GM21529 (cell line): Measurements from ENCODE around the gene NRG3.

ENCODE experiments used
- ATAC-seq: cut with Tn5 transposase; IDR thresholded peaks from one replicate; pipeline ENCODE4 v1.9.1; 2021; ENCODE audit not compliant: unreplicated experiment

Gene NRG3

DNA sequence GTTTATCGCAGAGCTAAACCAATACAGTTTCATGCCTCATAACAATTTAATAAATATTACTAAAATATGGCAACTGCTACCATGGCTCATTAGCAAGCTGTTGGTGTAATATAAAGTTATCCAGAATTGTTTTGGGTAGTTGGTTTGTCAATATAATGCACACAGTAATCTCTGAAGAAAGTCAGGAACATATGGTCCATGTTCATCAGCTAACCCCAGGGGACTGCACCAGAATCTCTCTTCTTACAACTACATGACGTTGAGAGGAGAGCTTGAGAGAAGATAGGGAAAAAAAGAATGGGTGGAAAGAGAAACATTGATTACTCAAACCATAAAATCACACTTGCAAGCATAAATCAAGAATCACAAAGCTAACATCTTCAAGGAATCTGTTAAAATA is 333.7 kb downstream of the NRG3 start:
- ATAC-seq: no peak

DNA sequence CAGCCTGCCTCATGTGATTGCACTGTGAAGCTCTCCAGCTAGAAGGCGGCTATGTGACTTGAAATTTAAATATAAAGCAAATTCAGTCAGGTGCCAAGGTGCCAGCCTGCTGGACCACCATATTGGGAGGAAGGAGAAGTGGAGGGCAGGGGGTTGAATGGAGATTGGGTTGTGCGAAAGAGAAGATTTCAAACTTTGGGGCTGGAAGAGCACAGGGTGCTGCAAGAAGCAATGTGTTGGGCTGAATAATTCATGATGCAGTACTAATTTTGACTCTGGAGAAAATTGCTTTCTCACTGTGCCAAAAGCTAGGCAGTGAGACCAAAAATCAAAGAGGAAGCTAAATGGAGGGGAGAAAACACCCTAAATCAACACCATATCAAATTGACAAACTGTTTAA is 335.3 kb downstream of the NRG3 start:
- no peak for ATAC-seq

DNA sequence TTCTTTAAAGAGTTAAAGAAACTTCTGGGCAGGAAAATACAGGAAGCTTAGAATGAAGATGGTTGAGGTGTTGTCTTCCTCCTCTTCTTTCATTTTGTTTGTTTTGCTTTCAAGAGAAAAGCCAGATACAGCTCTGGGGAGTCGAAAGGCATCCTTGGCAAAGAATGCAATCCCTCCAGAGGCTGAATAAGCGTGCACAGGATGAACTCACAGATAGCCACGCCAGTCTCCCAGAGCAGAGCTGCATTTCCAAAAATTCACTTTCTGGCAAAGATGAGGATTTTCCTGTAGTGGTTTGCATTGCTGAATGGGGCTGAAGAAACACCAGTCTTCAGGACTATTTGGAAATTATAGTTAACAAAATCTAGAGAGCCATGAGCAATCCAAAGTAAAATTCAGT is 336.4 kb downstream of the NRG3 start:
- no peak for ATAC-seq

DNA sequence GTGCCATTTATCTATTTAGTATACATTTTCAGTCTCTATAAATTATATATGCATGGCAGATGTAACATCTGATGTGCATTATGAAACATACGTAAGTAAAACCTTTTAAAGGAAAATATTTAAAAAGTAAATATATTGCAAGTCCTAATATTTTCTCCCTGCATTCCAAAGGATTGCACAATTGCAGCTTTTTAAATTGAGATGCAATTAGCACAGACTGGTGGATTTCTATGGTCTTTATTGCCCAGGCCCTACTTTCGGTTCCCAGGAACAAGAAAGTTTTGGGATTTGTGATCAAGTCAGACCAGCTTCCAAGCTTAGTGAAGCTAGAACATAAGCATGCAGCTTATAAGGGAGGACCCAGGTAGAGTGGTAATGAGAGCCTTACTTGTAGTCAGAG is 337.8 kb downstream of the NRG3 start:
- ATAC-seq: no peak

DNA sequence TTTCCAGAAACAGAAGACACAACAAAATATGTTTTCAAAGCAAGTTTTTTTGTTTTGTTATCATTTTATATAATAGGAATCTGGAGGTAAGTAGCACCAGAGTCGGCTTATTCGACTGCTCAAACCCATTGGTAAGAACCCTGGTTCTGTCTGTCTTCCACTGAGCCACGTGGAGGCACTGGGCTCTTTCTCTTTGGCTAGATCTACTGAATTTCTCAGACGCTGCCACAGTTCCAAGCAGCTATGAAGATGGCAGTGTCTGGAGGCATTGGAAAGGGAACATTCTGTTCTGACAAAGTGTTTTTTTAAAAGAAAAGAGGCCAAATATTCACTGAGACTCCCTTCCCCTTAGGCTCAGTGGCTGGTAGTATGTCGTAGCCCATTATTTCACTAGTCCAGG is 338.8 kb downstream of the NRG3 start:
- ATAC-seq: no peak

DNA sequence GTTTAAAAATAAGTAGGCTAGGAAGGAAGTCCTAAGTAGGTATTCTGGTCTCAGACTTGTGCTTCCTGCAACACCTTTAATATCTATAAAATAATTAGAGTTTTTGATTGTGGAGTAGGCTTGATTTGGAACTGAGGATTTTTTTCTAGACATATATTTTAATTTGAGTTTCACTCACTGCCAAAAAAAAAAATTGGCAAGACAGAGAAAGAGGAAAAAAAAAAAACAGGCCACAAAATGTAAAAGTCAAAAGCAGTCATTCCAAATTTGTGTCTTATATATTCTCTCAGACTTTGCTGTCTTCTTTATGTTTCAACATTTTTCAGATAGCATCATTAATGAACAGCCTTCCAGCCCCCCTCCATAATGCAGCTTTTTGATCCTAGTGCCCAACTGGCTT is 346.1 kb downstream of the NRG3 start:
- no peak for ATAC-seq

DNA sequence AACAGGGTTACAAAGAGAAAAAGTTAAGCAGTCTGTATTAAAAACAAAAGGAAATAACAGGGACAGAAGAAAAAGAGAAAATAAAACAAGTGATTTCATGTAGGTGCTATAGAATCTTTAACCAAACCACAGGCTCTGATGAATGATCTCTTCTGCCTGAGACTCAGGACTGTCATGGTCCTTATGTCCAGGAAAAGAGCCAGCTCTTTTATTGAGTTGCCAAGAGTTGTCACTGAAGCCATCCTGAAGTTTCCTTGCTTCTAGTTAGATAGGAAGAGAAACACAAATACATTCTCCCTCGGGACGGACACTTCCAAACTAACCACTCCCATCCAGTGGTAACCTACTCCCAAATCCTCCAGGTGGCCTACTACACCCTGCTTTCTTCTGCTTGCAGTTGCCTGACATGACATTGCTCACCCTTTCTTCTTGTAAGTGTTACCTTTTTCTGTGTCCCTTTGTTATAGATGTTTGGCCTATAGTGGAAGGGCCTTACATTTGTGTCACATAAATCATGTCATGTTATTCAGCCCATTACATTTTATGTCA is 346.7 kb downstream of the NRG3 start:
- no peak for ATAC-seq

DNA sequence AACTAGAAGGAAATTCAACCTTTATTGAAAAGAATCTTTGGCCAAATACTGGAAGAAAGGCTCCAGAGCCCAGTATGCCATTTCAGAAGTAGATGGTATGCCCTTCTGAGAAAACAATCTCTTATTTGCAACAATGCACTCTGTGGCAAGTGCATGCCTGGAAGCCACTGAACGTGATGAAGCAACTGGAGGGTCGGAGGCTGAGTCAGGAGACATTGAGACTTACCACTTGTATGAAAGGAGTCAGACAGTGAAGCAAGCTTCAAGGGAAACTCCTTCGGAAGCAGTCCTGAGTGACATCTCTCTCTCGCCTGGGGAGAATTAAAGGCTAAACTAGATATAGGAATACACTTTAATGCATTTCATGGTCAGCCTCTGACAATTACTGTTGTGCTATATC is 353.7 kb downstream of the NRG3 start:
- ATAC-seq: no peak

DNA sequence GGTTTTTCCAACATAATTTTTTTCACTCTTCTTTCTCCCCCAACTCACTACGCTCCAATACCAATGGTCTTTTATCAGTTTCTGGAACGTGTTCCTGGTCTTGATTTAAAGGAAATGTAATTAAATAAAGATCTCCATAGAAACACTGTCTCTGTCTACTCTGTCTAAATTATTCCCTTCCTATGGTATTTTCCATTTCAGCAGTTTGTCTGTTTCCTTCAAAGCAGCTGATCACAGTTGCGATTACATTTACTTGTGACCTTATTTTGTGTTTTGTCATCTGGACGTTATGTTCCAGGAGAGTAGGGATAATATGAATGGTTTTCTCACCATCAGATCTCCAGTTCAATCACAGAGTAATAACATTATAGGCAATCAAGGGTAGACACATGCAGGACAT is 359.2 kb downstream of the NRG3 start:
- ATAC-seq: no peak

DNA sequence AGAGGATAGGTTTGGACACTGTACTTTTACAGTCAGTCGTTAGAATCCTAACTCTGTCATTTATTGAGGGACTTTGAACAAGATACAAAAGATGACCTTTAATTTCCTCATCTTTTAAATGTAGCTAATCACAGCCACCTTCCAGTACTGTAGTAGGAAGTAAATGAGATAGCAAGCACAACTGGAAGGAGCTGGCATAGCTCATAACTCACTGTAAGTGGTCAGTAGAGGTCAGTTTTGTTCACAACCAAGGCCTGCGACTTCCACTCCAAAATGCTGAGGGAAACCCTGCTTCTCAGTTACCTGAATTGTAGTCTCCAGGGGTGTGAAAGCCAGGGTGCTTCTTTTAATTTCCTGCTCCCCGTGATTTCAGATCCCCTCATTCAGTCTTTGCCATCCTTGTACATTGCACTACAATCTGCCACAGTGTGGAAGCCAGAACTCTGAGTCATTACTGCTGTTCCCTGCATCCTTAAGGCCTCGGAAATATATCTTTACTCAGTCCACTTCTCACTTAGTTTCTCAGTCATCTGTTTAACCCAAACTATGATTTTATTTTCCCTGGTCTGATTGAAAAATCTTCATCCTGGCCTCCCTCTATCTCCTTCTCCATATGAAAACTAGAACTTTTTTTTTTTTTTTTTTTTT is 361.2 kb downstream of the NRG3 start:
- no peak for ATAC-seq

DNA sequence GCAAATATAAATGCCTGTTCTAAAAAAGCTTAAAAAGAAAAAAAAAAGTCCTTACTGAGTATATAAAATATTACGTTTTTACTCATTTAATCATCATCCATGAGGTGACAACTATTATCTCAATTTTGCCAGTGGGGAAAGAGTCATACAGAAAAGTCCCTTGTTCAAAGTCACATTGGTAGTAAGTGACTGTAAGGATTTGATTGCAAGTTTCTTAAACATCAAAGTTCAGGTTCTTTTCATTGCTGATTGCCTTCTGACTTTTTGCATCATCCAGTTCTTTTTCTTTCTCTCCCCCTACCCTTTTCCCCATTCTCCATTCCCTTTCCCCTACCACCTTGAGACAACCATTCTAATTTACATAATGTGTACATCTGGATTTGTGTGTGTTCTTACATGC is 363.3 kb downstream of the NRG3 start:
- ATAC-seq: no peak

DNA sequence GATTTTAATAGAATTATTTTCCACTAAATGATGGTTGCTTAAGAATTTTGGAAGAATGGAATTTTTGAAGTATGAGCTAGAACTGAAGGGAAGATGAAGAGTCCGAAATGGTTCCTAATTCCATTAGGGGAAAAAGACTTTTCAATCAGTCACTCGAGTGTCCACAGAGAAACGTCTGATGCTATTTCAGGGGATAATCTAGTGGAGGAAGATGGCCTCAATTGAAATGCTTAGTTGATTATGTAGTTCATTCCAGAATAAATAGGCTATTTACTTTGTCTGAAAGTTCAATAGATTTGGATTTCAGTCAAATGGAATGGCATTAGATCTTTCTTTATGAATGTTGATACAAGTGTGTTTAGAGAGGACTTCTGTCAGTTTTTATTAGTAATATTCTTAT is 365.4 kb downstream of the NRG3 start:
- no peak for ATAC-seq

DNA sequence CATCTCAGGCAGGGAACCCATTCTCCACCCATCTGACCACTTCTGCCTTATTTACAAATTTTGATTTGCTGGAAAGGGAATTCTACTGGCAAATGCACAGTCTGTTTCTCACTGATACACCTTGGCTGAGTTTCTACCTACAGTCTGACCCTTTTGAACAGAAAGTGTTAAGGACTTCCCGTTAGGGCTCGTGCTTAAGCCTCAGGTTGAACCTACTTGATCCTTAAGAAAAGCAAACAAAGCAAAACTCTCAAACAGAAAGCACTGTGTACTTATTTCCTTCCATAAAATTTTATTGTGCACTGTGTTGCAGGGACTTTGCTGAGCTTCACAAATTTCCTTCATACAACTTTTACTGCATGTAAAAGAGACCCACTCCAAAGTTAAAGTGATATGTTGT is 367.8 kb downstream of the NRG3 start:
- no peak for ATAC-seq

DNA sequence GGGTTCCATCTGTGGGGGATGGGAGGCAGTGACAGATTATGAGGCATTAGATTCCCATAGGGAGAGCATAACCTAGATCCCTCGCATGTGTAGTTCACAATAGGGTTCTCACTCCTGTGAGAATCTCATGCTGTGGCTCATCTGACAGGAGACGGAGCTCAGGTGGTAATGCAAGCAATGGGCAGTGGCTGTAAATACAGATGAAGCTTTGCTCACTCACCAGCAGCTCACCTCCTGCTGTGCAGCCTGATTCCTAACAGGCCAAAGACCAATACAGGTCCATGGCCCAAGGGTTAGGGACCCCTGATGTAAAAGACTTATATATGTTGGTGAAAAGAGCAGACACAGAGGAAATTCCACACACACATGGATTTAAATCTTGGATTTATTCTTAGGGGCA is 370.2 kb downstream of the NRG3 start:
- no peak for ATAC-seq

DNA sequence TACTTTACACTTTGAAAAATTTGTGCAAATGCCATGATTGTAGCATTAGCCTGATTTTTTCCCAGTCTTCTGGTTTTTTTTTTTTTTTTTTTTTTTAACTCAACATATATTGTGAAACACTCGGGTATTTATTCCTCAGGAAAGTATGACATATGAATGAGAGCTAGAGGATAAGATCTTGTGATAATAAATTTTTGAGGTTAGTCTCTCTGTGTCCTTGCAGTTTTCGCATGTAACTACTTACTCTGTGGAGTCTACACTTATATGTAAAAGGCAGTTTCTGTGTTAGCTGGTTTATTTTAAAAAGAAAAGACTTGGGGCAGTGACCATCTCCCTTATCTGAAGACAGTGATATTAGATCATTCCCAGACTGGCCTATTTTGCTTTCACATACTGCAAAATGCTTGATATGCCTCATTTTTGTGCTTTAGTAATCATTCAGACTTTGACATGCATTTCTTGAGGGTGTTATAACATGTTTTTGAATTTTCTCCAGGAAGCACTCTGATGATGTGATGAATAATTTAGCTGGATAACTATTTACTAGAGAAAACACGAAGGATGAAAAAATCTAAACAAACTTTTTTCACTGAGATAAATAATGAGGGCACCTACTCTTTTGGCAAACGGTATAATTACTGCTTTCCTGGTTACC is 371.0 kb downstream of the NRG3 start:
- no peak for ATAC-seq

DNA sequence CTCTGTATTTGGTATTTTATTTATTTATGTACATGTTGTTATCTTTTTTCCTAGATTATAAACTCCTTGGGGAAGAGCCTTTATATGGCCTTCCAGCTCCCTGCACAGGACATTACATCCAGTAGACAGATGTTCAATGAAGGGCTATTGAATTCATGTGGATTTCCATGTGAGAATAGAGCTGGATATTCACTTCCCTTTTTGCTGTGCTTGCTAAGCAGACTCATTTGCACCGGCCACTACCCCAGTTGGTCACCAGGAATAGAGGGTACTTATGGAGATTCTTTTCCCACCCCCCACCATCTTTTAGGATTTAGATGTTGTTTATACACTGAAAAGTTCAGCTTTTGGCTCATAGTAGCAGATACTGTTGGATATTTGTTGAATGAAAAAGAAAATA is 374.1 kb downstream of the NRG3 start:
- no peak for ATAC-seq

DNA sequence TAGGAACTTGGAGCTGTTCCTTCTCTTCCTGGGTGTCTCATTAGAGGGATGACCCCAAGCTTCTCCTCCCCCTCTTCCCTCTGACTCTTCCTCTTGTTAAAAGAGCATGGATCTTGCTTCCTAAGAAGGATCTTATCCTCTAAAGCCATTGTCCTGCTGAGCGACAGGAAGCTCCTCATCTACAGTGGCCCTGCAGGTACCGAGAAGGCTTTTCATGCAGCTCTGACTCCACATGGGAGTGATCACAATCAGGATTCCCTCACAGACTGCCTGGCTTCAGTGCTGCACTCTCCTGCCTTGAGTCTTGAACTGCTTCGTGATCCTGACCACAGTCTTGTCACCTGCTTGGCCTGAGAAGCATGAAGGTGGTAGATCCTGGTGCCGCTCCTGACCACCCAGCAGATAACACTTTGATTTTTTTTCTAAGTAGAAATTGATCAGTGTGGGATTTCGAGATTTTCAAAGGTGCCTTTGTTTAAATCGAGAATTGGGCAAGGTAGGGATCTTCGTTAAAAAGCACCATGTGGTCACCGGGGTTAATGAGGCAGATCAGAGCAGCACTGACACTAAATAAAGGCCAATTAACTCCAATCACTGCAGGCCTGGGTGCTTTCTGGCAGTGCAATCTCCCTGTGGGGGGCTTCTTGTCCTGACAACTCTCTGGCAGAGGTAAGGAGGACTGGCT is 376.4 kb downstream of the NRG3 start:
- ATAC-seq: no peak

DNA sequence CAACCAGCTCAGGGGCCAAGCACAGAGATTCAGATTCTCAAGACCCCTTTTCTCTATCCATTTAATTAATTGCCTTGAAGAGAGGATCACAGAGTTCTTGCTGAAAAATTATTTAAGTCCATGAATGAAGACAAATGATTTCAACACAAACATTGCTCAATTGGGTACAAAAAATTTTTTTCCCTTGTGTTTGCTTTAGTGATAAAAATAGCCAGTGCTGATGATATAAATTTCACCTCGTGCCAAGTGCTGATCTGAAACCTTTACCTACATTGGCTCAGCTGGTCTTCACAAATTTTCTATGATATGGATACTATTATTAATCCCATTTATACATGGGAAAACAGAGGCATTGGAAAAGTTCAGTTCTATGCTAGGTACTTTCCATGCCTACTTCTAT is 377.1 kb downstream of the NRG3 start:
- no peak for ATAC-seq

DNA sequence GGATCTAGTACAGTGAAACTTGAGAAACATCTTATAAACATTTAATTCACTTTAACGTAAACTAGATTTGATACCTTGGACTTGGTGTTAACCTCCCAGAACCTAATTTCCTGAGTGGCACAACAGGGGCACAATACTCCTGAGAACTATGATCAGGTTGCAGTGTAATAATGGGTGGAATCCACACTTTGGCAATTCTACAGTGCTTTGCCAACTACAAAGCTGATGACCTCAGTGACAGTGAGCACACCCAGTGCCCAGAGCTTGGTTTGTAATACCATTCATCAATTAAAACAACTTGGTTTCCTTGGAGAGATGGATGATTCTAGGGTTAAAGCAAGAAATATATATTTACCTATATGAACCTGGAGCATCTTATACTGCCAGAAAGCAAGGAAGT is 379.2 kb downstream of the NRG3 start:
- ATAC-seq: no peak

DNA sequence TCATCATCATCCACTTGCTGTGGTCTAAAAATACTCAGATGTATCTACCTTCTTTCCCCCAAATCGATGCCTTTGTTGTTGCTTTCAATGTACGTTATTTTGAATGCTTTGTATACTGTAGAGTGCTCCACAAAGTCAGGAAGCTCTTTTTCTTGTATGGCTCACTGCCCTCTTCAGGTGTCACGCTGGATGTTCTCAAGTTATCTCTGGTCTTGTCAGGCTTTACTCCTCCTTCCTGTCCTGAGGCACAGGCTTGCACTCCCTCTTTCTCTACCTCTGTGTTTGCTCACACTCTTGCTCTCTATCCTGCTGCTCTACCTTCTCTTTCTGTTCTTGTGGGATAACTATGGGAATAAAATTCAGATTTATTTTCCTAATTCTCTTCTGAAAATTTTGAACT is 381.3 kb downstream of the NRG3 start:
- ATAC-seq: no peak

DNA sequence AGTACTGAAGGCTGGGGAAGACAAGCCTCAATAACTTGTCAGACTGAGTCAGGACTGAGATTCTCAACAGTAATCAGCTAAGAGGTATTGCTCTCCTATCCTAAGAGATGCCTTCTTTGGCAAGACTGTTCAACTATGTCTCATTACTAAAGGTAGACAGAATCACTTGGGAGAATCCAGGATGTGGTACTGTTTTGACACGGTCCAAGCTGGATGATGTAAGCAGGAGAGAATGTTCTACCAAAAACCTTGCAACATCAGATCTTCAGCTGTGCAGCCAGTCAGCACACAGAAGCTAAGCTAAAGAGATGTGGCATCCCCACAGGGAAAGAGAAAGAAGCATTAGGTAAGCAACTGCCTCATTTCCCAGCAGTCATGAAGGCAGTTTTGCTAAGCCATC is 391.4 kb downstream of the NRG3 start:
- ATAC-seq: no peak

DNA sequence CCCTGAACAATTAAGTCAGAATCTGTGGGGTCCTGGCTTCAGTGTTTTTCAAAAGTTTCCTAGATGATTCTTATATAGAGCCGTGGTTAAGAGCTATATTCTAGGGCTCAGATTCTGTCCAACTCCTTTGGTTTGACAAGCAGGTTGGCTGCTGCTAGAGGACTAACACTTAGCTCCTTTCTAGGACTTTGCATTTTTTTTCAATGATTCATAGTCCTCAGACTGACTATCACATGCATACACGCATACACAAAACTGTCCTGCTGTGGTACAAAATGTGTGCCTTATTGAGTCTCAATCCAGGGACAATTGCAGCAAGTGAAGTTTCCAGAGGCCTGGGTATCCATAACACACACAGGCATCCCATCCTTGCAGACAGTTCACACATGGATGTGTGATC is 392.0 kb downstream of the NRG3 start:
- no peak for ATAC-seq
